ENCODE measurements around the gene CDK5. TPM values are rescaled to one million over a fixed set of nuclear protein-coding genes. Genes with fewer than 3 reads are reported as not detected.

The CDK5 gene
- total RNA-seq, 1 experiment from 2014 or later = 23.8 TPM

DNA sequence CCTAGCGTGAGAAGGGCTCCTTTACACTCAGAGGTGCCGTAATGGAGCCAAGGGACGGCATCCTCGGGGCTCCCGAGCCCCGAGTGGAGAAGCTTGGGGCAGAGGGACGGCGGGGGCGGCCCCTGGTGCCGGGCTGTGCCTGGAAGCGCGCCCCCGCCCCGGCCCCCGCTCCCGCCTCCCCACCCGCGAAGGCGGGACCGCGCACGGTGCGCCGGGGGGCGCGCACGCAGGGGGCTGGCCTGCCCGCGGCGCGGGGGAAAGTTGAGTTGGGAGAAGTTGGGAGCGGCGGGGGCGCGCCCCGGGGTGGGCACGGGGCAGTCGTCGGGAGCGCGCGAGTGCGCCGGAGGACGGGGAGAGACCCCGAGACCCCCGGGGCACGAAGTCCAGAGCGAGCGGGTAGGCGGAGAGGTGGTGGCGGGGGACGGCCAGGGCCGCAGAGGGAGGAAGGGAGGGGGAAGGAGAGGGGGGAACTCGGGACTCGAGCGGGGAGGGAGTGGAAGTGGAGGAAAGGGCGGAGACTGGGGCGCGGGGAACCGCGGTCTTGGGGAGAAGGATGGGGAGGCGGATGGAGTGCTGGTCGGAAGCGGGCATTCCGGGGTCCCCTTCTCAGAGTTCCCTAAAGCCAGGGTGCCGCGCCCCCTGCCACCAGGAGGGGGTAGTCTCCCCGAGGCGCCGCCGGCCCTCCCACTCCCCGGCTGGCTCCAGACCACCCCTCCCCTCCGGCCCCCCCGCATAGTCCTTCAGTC lies 1.8 kb upstream of the CDK5 start, which contains the start of gene SLC4A2:
SLC4A2 (plus strand) TSS at position 223 of the 746 bp plus-strand sequence. CDS start 2,399 bp downstream, outside the sequence.
- H3K4me1 Mint-ChIP-seq (ENCODE audit: low read depth, unreplicated experiment) = peaks cover 25% of the 10 kb centered on the region
- intact Hi-C loops (cut with micrococcal nuclease; ENCODE audit: unreplicated experiment) = loop anchor here (2.0 kb wide), 1 partner anchor 51 kb away; no protein-coding TSS in a partner anchor
- BruUV-seq (replicated peaks) = no TSS peak
- H3K9me3 ChIP-seq = no peaks in the 10 kb centered on the region
- H3K4me3 Mint-ChIP-seq (ENCODE audit: unreplicated experiment) = peak within 1 kb of the TSS; percentile 95
- no peaks in the 10 kb centered on the region for H3K27me3 ChIP-seq (replicated peaks; ENCODE audit: control insufficient read depth, insufficient read depth, low read length)
- TF ChIP-seq, protein P1, sequence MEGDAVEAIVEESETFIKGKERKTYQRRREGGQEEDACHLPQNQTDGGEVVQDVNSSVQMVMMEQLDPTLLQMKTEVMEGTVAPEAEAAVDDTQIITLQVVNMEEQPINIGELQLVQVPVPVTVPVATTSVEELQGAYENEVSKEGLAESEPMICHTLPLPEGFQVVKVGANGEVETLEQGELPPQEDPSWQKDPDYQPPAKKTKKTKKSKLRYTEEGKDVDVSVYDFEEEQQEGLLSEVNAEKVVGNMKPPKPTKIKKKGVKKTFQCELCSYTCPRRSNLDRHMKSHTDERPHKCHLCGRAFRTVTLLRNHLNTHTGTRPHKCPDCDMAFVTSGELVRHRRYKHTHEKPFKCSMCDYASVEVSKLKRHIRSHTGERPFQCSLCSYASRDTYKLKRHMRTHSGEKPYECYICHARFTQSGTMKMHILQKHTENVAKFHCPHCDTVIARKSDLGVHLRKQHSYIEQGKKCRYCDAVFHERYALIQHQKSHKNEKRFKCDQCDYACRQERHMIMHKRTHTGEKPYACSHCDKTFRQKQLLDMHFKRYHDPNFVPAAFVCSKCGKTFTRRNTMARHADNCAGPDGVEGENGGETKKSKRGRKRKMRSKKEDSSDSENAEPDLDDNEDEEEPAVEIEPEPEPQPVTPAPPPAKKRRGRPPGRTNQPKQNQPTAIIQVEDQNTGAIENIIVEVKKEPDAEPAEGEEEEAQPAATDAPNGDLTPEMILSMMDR (IDR thresholded peaks at IDR 0.05; ENCODE audit: insufficient read depth in 1 of 2, low read depth in 1 of 2, low read length in 1 of 2, severe bottlenecking in 1 of 2, unreplicated experiment in 1 of 2) = peak; percentile 80 to 82
- H3K36me3 Mint-ChIP-seq (ENCODE audit: insufficient read depth, unreplicated experiment) = peaks cover 41% of the 10 kb centered on the region
- H3K27ac Mint-ChIP-seq (ENCODE audit: unreplicated experiment) = peak within 1 kb of the TSS; percentile 94
- no peaks in the 10 kb centered on the region for H3K9me3 Mint-ChIP-seq (ENCODE audit: unreplicated experiment)
- peaks cover 30% of the 10 kb centered on the region for H3K4me1 ChIP-seq
- H3K27me3 Mint-ChIP-seq (ENCODE audit: insufficient read depth, unreplicated experiment) = no peaks in the 10 kb centered on the region
- ChIA-PET POLR2A (interaction anchor here (0.6 kb wide), 1 partner anchor 31 kb away, joined by 3 read pairs; the partner anchor contains the start of gene ABCB8), CTCF (interaction anchor here (1.7 kb wide), 1 partner anchor 31 kb away, joined by 7 read pairs; the partner anchor contains the start of gene ABCB8)
- peak; percentile 79 to 91 for DNase-seq
- no peaks in the 10 kb centered on the region; the same call in 1 of the 2 replicates for H3K36me3 ChIP-seq (ENCODE audit: control insufficient read depth, insufficient read depth, low read length)
- peak within 1 kb of the TSS; percentile 59 for H3K4me3 ChIP-seq (ENCODE audit: low read depth, low read length)

- H3K27ac Mint-ChIP-seq (ENCODE audit: unreplicated experiment) = peak overlapping the region; percentile 94
- POLR2A ChIA-PET = interaction anchor here (0.5 to 0.9 kb wide), 3 partner anchors 29 to 461 kb away, joined by 3 to 6 read pairs (median 4); partner anchors contain the start of gene ABCB8
These were observed 1.2 kb upstream of the CDK5 start for GRCh38 chr7:151058781-151059366.

More at GRCh38 chr7:151058781-151059366, 1.2 kb upstream of the CDK5 start:
- TF ChIP-seq, protein P1 (IDR thresholded peaks at IDR 0.05; ENCODE audit: insufficient read depth in 1 of 2, low read depth in 1 of 2, low read length in 1 of 2, severe bottlenecking in 1 of 2, unreplicated experiment in 1 of 2) = no peak
- TSS peak; percentile 86 for BruUV-seq (replicated peaks)
- Histone ChIP-seq H3K27me3 (replicated peaks; ENCODE audit: control insufficient read depth, insufficient read depth, low read length) (no peaks in the 10 kb centered on the region), H3K9me3 (no peaks in the 10 kb centered on the region), H3K4me1 (peaks cover 29% of the 10 kb centered on the region), H3K36me3 (ENCODE audit: control insufficient read depth, insufficient read depth, low read length) (no peaks in the 10 kb centered on the region; the same call in 1 of the 2 replicates), H3K4me3 (ENCODE audit: low read depth, low read length) (peak overlapping the region; percentile 59)
- Mint-ChIP-seq H3K4me1 (ENCODE audit: low read depth, unreplicated experiment) (peaks cover 25% of the 10 kb centered on the region), H3K36me3 (ENCODE audit: insufficient read depth, unreplicated experiment) (peaks cover 36% of the 10 kb centered on the region), H3K4me3 (ENCODE audit: unreplicated experiment) (peak overlapping the region; percentile 95), H3K9me3 (ENCODE audit: unreplicated experiment) (no peaks in the 10 kb centered on the region), H3K27me3 (ENCODE audit: insufficient read depth, unreplicated experiment) (no peaks in the 10 kb centered on the region)
- CTCF ChIA-PET = interaction anchor here (1.0 to 1.6 kb wide), 2 partner anchors 31 to 65 kb away, joined by 4 to 7 read pairs; partner anchors contain the start of gene ABCB8
- intact Hi-C loops (cut with micrococcal nuclease; ENCODE audit: unreplicated experiment) = loop anchor here (1.0 to 2.0 kb wide), 2 partner anchors 31 to 52 kb away; partner anchors contain the start of gene ABCB8
- DNase-seq = no peak
